K562 (cell line): ENCODE results near the gene BOD1L2.

Experiments
- CEBPG ChIP-seq, 3 experiments: fragments of 200-800 bp in 1 of 3; sonication (Bioruptor generic) in 1 of 3; sonication (generic) in 1 of 3; formaldehyde crosslinking in 1 of 3; IDR thresholded peaks in 2 of 3; conservative IDR thresholded peaks in 1 of 3; 2 replicates each; pipeline versions ENCODE4 v1.6.1 to v1.8.0; 2016 to 2022; ENCODE audit warnings: missing compliant biosample characterization in 2 of 3, missing genetic modification characterization in 2 of 3, mild to moderate bottlenecking in 1 of 3, missing genetic modification reagents in 1 of 3
- CHD1 ChIP-seq: fragments of 200-600 bp; sonication (generic); IDR thresholded peaks from one replicate; pipeline ENCODE4 v1.6.1; 2012; ENCODE audit warnings: mild to moderate bottlenecking, moderate library complexity, low read length, inconsistent platforms
- CHD2 ChIP-seq: IDR thresholded peaks from 2 replicates; pipeline ENCODE4 v1.6.1; 2011; ENCODE audit warnings: low read depth, low read length
- GABPA ChIP-seq: fragments of 200-800 bp; sonication (Bioruptor generic); conservative IDR thresholded peaks from 2 replicates; pipeline ENCODE4 v1.6.1; 2016; ENCODE audit warnings: low read depth, missing genetic modification characterization, missing compliant biosample characterization
- RFX5 ChIP-seq: IDR thresholded peaks from 2 replicates; pipeline ENCODE4 v1.6.1; 2011; ENCODE audit warnings: low read depth, mild to moderate bottlenecking, improper control_type of control experiment, low read length
- TBL1XR1 ChIP-seq, 2 experiments: IDR thresholded peaks; 2 replicates each; pipeline ENCODE4 v1.6.1; 2012; ENCODE audit warnings: improper control_type of control experiment in 2 of 2, low read length in 2 of 2, mild to moderate bottlenecking in 1 of 2
- TBP ChIP-seq: optimal IDR thresholded peaks from 2 replicates; pipeline ENCODE3; 2011; ENCODE audit warnings: low read depth, low read length, improper control_type of control experiment
- TCF7 ChIP-seq: sonication (generic); IDR thresholded peaks from 2 replicates; pipeline ENCODE4 v1.6.1; 2016; ENCODE audit warnings: antibody characterized with exemption, borderline replicate concordance
- TCF7L2 ChIP-seq: fragments of 150-350 bp; IDR thresholded peaks from 2 replicates; pipeline ENCODE4 v1.6.1; 2016; ENCODE audit warnings: low read depth, mild to moderate bottlenecking, low read length, moderate library complexity
- ZNF41 ChIP-seq: fragments of 250-450 bp; sonication (Bioruptor Pico); conservative IDR thresholded peaks from 2 replicates; pipeline ENCODE4 v1.4.0; 2020; ENCODE audit warnings: mild to moderate bottlenecking
- TF ChIP-seq, protein P1 (sequence below): sonication (generic); formaldehyde crosslinking; IDR thresholded peaks from 2 replicates; pipeline ENCODE4 v1.8.1; 2023; ENCODE audit warnings: mild to moderate bottlenecking, missing genetic modification reagents, moderate library complexity
- TF ChIP-seq, protein P2 (sequence below): sonication (generic); formaldehyde crosslinking; IDR thresholded peaks from 2 replicates; pipeline ENCODE4 v1.9.0; 2022; ENCODE audit warnings: mild to moderate bottlenecking, missing genetic modification reagents
- TF ChIP-seq, protein P3 (sequence below), 3 experiments: fragments of 200-800 bp in 1 of 3; fragments of 250-450 bp in 1 of 3; fragments of 450-650 bp in 1 of 3; sonication (Bioruptor Pico) in 1 of 3; sonication (Bioruptor generic) in 1 of 3; formaldehyde crosslinking in 1 of 3; IDR thresholded peaks; 2 replicates each; pipeline versions ENCODE4 v1.6.1 to v1.8.0; 2016 to 2022; ENCODE audit warnings: mild to moderate bottlenecking in 2 of 3, missing genetic modification characterization in 2 of 3, missing compliant biosample characterization in 1 of 3, moderate library complexity in 1 of 3
- TF ChIP-seq, protein P4 (sequence below): fragments of 250-450 bp; sonication (Bioruptor Pico); IDR thresholded peaks from 2 replicates; pipeline ENCODE4 v1.6.1; 2021; ENCODE audit warnings: mild to moderate bottlenecking

DNA sequence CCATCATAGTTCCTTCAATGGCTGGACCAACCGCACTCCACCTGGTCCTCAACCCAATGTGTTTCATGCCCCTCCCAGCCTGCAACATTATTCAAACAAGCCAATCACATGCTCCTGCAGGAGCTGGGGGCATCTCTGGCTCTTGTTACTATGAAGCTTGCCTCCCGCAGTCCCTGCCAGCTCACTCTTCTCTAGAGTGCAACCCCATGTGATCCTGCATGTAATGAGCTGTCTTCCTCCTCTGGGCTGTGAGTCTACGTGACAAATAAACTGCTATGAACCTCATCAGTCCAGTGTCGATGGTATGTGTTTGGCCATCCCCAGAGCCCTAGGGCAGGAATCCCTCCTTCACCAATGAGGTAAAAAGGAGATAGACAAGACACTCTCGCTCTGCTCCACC, 15.8 kb upstream of the BOD1L2 start:
- TF ChIP-seq CEBPG (CRISPR knock-in tag; IDR thresholded peaks at IDR 0.05) (no peak), CEBPG (tag; conservative IDR thresholded peaks at IDR 0.05 in 1 of 2, IDR thresholded peaks at IDR 0.05 in 1 of 2) (no peak), RFX5 (no peak), TBL1XR1 (IDR thresholded peaks at IDR 0.05; ENCODE audit: low read length in 2 of 2) (no peak), TCF7 (no peak), TCF7L2 (no peak), CHD2 (no peak), GABPA (tag) (no peak), CHD1 (no peak), ZNF41 (no peak), TBP (no peak)
- TF ChIP-seq, protein P1, sequence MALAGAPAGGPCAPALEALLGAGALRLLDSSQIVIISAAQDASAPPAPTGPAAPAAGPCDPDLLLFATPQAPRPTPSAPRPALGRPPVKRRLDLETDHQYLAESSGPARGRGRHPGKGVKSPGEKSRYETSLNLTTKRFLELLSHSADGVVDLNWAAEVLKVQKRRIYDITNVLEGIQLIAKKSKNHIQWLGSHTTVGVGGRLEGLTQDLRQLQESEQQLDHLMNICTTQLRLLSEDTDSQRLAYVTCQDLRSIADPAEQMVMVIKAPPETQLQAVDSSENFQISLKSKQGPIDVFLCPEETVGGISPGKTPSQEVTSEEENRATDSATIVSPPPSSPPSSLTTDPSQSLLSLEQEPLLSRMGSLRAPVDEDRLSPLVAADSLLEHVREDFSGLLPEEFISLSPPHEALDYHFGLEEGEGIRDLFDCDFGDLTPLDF (CRISPR knock-in tag) = no peak
- TF ChIP-seq, protein P2, sequence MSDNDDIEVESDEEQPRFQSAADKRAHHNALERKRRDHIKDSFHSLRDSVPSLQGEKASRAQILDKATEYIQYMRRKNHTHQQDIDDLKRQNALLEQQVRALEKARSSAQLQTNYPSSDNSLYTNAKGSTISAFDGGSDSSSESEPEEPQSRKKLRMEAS = no peak
- TF ChIP-seq, protein P3, sequence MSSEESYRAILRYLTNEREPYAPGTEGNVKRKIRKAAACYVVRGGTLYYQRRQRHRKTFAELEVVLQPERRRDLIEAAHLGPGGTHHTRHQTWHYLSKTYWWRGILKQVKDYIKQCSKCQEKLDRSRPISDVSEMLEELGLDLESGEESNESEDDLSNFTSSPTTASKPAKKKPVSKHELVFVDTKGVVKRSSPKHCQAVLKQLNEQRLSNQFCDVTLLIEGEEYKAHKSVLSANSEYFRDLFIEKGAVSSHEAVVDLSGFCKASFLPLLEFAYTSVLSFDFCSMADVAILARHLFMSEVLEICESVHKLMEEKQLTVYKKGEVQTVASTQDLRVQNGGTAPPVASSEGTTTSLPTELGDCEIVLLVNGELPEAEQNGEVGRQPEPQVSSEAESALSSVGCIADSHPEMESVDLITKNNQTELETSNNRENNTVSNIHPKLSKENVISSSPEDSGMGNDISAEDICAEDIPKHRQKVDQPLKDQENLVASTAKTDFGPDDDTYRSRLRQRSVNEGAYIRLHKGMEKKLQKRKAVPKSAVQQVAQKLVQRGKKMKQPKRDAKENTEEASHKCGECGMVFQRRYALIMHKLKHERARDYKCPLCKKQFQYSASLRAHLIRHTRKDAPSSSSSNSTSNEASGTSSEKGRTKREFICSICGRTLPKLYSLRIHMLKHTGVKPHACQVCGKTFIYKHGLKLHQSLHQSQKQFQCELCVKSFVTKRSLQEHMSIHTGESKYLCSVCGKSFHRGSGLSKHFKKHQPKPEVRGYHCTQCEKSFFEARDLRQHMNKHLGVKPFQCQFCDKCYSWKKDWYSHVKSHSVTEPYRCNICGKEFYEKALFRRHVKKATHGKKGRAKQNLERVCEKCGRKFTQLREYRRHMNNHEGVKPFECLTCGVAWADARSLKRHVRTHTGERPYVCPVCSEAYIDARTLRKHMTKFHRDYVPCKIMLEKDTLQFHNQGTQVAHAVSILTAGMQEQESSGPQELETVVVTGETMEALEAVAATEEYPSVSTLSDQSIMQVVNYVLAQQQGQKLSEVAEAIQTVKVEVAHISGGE (CRISPR knock-in tag; IDR thresholded peaks at IDR 0.05) = no peak
- TF ChIP-seq, protein P4, sequence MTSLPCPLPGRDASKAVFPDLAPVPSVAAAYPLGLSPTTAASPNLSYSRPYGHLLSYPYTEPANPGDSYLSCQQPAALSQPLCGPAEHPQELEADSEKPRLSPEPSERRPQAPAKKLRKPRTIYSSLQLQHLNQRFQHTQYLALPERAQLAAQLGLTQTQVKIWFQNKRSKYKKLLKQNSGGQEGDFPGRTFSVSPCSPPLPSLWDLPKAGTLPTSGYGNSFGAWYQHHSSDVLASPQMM (CRISPR knock-in tag) = no peak
